HG03457 (cell line): Measurements from ENCODE around the gene WFDC8.

ENCODE experiments used
- ATAC-seq: cut with Tn5 transposase; IDR thresholded peaks from one replicate; pipeline ENCODE4 v1.9.1; 2021; ENCODE audit warnings: moderate number of reproducible peaks; ENCODE audit not compliant: unreplicated experiment

Gene WFDC8

DNA sequence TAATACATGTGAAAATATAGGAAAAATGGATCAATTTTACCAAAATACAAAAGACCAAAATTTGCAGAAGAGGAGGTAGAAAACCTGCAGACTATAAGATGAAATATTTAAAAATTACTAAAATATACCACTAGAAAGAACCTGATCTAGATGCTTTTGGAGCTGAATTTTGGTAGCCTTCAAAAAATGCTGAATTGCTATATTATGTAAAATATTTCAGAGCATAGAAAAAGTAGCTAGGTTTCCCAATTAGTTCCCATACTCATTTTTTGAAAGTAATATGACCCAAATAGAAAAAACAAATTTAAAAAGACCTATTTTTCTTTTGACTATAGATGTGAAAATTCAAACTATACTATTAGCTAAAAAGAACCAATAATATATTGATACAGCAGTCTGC, 28.3 kb downstream of the WFDC8 start:
- ATAC-seq: no peak

GRCh38 chr20:45548410-45548809, 30.7 kb downstream of the WFDC8 start:
- ATAC-seq: no peak

GRCh38 chr20:45547206-45547770, 31.8 kb downstream of the WFDC8 start, which contains the start of gene EPPIN:
EPPIN (minus strand) TSS chr20:45547401; CDS start chr20:45547357, 44 bp downstream.
- no peak for ATAC-seq

DNA sequence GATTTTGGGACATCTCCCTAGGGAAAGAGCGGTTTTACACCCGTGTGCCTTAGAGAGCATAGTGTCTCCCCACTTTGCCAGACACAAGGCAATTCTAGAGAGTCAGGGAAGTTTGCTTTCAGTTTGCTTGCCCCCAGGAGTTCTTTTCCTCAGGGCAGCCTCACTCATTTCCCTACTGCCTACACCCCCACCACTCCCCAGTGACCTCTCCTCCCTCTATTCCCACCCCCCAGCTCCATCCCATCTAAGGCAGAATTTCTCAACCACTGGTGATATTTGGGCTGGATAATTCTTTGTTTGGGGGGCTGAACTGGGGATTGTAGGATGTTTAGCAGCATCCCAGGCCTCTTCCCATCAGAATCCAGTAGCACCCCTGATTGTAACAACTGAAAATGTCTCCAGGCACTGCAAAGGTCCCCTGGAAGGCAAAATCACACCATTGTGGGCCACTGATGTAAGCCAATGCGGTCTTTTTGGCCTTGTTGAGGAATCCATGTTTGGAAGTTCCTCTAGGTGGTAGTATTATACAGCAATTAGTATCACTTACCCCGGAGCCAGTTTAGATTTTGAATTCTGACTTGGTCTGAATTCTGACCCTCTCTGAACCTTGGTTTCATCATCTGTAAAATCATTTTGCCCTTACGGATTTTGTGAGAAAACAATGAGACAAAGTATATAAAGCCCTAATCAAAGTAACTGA, 33.2 kb downstream of the WFDC8 start:
- no peak for ATAC-seq

DNA sequence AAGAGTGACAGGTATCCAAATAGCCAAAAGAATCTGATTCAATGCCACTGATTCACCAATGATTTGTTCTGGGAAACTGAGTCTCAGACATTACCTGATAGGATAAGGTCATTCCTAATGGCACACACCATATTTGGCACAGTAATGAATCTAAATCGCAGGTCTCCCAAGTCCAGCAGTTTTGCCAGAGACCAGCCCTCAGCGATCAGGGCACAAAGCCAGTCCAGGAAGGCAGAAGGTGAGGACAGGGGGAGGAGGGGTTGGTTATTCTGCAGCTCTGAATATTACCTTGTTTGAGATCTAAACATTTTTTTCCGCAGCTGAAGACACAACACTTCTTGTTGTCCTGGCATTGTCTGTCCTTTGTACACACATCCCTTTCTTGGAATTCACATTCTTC, 33.7 kb downstream of the WFDC8 start:
- ATAC-seq: no peak

DNA sequence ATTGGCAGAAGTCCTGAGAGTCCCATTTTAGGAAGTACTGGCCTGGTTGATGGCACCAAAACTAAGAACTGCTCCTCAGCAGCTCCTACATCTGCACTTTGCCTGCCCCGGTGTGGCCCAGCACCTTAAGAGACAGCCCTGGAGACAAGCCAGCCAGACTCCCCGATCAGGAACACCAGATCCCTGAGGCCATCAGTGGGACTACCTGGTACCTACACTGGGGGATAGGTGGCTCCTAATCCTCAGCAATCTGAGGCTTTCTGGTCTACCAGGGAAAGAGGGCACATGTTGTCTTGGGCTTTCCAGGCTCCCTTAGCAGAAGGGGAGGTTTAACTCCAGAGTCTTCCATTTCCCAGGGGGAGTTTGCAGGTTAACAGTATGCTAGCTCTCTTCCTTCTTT, 39.7 kb downstream of the WFDC8 start, which contains the start of gene WFDC6:
Gene WFDC6, minus strand, starts transcription at position 101 of the 400 bp plus-strand sequence. Its CDS starts 75 bp downstream, at position 26.
- ATAC-seq: no peak

DNA sequence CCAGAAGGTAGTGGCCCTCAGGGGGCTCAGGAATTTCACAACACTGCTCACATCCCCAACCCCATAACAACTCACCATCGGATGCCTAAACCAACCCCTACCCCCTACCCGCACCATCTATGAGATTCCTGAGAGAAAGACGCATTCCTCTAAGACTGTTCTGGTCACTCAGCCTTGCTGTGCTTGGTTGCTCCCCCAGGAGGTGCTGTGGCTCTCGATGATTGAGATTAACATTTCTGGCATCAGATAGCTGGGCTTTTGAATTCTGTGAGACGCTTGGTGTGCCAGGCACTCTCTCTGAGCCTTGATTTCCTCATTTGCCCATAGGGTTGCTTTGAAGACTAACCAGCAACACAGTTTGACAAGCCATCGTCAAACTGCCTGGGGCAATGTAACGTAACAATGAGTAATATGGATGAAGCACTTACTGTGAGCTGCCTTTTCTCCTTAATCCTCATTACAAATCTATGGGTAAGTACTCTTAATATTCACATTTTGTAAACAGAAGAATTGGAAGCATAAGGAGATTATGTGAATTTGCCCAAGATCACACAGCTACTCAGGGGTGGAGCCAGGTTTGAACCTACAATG, 40.8 kb downstream of the WFDC8 start:
- ATAC-seq: no peak

GRCh38 chr20:45527294-45527693, 51.8 kb downstream of the WFDC8 start:
- no peak for ATAC-seq

- ATAC-seq: no peak
Measured at GRCh38 chr20:45523821-45524220, 55.3 kb downstream of the WFDC8 start.

- ATAC-seq: no peak
Measured at GRCh38 chr20:45518282-45518681, 60.8 kb downstream of the WFDC8 start.

DNA sequence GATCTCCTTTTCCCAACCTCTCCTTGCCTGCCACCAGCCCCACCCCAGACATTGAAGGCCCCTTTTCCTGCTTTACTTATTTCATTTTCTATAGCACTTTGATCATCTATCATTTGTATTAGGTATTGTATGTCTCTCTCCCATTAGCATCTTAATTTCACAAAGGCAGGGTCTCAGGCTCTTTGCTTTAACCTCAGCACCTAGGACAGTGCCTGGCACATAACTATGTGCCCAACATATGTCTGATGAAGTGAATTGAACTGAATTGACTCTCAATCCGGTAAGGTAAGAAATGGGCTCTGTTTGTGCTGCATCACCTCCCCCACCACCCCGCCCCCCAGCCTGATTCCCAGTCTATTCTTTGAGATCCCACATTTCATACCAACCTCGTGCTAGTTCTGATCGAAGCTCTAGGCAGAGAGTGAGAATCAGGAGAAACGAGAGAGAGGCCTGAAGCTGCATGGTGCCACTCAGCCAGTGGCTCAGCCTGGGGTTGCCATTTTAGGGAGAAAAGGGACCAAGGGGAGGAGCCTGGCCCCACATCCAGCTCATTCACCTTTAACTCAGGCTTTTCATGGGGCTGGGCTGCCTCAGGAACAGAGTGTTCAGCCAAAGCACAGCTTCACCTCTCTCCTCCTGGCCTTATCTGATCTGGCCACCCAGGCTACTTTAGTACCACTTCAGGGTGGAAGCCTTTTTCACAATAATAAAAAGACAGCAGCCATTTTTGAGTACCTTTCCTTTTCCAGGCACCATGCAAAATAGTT, 63.8 kb downstream of the WFDC8 start, which contains the start of gene SPINT3:
Gene SPINT3, minus strand, starts transcription at position 476 of the 767 bp plus-strand sequence. Its CDS starts 14 bp downstream, at position 462.
- ATAC-seq: no peak

- ATAC-seq: no peak
Measured at GRCh38 chr20:45510242-45510862, 68.7 kb downstream of the WFDC8 start.

GRCh38 chr20:45509091-45509490, 70.0 kb downstream of the WFDC8 start:
- no peak for ATAC-seq

GRCh38 chr20:45508068-45508886, 70.8 kb downstream of the WFDC8 start:
- ATAC-seq: no peak

GRCh38 chr20:45507011-45507820, 71.9 kb downstream of the WFDC8 start:
- ATAC-seq: no peak

DNA sequence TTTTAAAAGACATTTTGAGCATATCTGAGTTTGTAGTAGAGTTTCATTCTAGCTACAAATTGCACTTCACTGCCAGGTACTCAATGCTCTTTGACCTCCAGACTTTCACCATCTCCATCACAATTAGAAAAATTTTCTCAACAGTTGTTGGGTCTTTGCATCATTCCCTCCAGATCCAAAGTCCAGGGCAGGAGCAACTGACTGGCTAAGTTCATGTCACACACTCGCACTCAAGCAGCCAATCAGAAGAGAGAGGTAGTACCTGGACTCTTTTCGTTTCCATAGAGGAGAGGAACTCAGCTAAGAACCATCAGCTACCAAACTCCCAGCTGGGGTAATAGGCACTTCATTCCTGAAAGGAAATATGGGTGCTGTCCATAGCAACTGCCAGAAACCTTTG, 72.7 kb downstream of the WFDC8 start:
- no peak for ATAC-seq

- no peak for ATAC-seq
Measured at GRCh38 chr20:45503403-45503802, 75.7 kb downstream of the WFDC8 start.

GRCh38 chr20:45502561-45502960, 76.5 kb downstream of the WFDC8 start:
- no peak for ATAC-seq
